ENCODE data around the gene SLIT1.

GRCh38 chr10:97037365-97038361 is 148.1 kb downstream of the SLIT1 start:
- TF ChIP-seq TAF1 (IDR thresholded peaks at IDR 0.05; ENCODE audit: low read depth, low read length): no peak
- TF ChIP-seq ZNF274 (IDR thresholded peaks at IDR 0.05; ENCODE audit: borderline replicate concordance, extremely low read depth, low read length): no peak
- TF ChIP-seq YY1 (IDR thresholded peaks at IDR 0.05; ENCODE audit: low read depth, low read length): 0 out of 2 replicates have a peak, but pooled peaks have one; percentile 48
- 0 out of 2 replicates have a peak, but pooled peaks have one; percentile 59 for TF ChIP-seq TCF12 (IDR thresholded peaks at IDR 0.05; ENCODE audit: low read depth, low read length)
- TF ChIP-seq CTCF (IDR thresholded peaks at IDR 0.05; ENCODE audit: control extremely low read depth in 1 of 3, insufficient read depth in 1 of 3, low read depth in 1 of 3, low read length in 3 of 3): peak; percentile 90 to 93 (median 90)

Data from H1 (cell line).